ENCODE data around the gene ATP2B3.

- TF ChIP-seq ARNT (IDR thresholded peaks at IDR 0.05) = no peak
- TF ChIP-seq LEF1 (IDR thresholded peaks at IDR 0.05; ENCODE audit: borderline replicate concordance) = no peak
- no peak for TF ChIP-seq HDGF (IDR thresholded peaks at IDR 0.05; ENCODE audit: borderline replicate concordance)
These were observed 51.1 kb downstream of the ATP2B3 start for GRCh38 chrX:153568451-153569011.
